Fibroblast of skin of right biceps (primary cell): Measurements from ENCODE around the gene CNDP1.

ENCODE experiments used
- DNase-seq: peaks from one replicate; pipeline ENCODE4 v3.0.0-alpha.2; 2013

The CNDP1 gene

GRCh38 chr18:74595431-74595830 lies 61.1 kb downstream of the CNDP1 start:
- DNase-seq = no peak

DNA sequence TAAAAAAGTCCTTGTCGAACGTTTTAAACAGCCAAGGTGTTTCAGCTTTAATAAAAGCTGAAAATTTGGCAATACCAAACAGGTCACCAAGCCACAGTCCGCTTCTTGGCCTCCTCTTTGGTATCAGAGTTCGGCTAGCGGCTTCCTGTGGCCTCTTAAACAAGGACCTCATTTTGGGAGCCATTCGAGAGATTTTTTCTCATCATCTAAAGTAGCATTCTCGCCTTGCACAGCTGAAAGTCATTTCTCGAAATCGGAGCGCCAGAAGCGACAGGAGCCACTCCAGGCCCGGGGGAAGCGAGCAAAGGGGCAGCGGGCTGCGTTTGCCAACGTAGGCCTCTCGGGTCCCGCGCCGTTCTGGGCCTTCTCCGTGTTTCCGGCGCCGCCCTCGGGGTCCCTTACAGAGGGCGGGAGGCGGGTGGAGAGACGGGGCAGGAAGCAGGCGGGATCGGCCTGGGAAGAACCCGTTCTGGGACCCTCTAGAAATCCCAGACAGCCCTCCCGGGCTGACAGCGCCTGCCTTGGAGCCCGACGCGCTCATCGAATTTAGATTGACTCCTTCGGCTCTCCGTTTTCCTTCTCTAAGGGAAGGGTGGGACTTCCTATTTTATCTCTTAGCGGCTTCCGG lies 62.8 kb downstream of the CNDP1 start:
- DNase-seq = peak; percentile 78

- peak; percentile 93 for DNase-seq
These were observed 63.5 kb downstream of the CNDP1 start, which contains the start of gene ZNF407 for GRCh38 chr18:74597662-74598349. ZNF407 (plus strand) TSS chr18:74597870; CDS start chr18:74631020, 33,150 bp downstream.

GRCh38 chr18:74598350-74599001 lies 64.2 kb downstream of the CNDP1 start:
- peak; percentile 54 for DNase-seq

DNA sequence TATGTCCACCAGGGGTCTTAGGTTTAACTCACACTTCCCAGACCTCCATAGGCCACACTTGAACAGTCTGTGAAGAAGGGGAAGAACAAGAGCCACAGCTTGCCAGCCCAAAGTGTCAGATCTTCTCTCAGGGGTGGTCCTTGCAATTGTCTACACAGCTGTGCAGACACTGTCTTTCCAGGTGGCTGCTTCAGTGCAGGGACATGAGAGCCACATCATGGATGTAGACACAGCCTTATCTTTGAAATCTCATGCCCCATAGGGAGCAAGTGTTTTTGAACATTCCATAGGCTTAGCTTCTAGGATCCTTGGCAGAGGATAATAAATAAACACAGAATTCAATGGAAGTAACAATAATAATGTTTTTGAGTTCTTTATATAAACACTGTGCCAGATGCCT lies 70.1 kb downstream of the CNDP1 start:
- DNase-seq = no peak

GRCh38 chr18:74604774-74605173 lies 70.5 kb downstream of the CNDP1 start:
- DNase-seq = peak; percentile 63

DNA sequence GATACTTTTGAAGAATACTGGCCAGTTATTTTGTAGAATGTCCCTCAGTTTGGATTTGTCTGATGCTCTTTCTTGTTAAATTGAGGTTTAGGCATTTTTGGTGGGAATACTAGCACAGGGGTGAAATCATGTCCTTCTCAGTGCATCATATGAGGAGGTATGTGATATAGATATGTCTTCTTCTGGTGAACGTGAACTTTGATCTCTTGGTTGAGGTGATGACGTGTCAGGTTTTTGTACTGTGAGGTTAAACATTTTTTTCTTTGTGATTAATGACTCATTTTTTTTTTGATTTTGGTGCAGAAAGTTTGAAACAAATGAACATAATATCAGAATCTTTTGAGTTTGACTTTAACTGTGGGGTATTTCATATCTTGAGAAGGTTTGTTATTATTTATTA lies 74.4 kb downstream of the CNDP1 start:
- DNase-seq = peak; percentile 47

GRCh38 chr18:74609535-74609934 lies 75.2 kb downstream of the CNDP1 start:
- peak; percentile 64 for DNase-seq

DNA sequence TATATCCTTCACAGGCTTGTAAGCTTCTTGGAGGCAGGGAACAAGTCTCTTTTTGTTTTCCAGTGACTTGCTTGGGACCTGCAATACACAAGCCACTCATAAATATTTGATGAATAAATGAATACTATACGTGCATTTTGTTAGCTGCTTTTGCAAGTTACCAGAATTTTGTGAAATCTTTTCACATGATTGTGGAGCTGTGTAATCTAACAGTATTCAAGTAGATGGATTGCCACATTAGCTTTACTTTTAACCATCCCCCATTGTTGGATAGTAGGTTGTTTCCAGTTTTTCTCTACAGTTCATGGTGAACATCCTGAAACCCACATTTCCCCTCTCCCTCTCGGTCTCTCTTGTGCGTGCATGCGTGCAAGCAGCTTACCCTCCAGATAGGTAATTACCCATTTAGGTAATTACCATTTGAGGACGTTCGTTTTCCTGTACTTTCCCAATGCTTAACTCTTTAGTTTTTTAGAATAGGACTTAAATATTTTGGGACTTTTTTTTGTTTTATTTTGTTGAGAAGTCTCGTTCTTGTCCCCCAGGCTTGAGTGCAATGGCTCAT lies 75.8 kb downstream of the CNDP1 start:
- DNase-seq = no peak

DNA sequence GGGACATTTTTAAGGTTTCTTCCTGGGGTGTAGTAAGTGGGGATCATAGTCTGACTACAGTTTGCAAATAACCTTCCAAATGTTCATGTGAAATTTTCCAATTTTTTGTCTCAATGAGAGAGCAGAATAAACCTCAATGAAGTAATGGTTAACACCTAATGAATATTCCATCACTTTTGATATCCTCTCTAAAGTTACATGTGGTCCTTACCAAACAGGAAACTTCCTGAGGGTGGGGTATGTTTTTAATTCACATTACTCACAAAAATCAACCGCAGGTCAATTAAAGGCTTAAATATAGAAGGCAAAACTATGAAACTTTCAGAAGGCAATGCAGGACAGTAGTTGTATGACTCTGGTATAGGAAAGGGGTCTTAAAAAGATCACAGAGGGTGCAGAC lies 76.6 kb downstream of the CNDP1 start:
- no peak for DNase-seq

GRCh38 chr18:74611765-74612164 lies 77.5 kb downstream of the CNDP1 start:
- DNase-seq = no peak

- DNase-seq = no peak
These were observed 79.1 kb downstream of the CNDP1 start for GRCh38 chr18:74613381-74613780.

GRCh38 chr18:74616494-74616893 lies 82.2 kb downstream of the CNDP1 start:
- no peak for DNase-seq

GRCh38 chr18:74617486-74617885 lies 83.2 kb downstream of the CNDP1 start:
- DNase-seq = no peak

- no peak for DNase-seq
These were observed 87.8 kb downstream of the CNDP1 start for GRCh38 chr18:74622072-74622471.

- peak; percentile 25 for DNase-seq
These were observed 88.9 kb downstream of the CNDP1 start for GRCh38 chr18:74623047-74623816.

- DNase-seq = no peak
These were observed 90.2 kb downstream of the CNDP1 start for GRCh38 chr18:74624466-74624865.

DNA sequence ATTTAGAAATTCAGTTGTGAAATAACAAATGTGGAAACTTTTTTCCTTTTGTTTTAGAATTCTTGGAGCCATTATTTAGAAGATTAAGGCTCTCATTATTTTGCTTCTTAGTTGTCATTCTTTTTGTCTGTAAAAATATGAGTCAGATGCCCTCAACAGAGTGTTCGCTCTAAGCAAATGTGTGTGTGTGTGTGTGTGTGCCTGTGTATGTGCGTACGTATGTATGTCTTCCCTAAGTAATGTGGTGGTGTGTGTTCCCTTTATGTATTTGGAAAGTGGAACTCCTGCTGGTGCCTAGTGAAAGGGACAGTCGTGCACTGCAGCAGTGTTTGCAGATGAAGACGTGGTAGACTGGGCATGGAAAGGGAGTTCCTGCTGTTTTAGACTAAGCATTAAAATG lies 90.9 kb downstream of the CNDP1 start:
- DNase-seq = peak; percentile 41

- no peak for DNase-seq
These were observed 92.0 kb downstream of the CNDP1 start for GRCh38 chr18:74626049-74626874.

DNA sequence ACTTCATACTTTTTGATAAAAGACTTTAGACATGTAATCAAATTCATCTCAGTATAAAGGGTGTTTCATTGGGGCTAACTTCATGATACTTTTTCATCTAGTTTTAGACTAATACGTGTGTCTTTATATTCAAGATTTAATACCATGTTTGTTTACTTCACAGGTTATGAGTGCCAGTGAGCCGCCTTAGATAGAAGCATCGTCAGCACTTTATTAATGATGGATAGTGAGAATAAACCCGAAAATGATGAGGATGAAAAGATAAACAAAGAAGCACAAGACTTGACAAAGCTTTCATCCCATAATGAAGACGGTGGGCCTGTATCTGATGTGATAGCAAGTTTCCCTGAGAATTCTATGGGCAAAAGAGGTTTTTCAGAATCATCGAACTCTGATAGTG lies 96.5 kb downstream of the CNDP1 start:
- DNase-seq = no peak

- DNase-seq = no peak
These were observed 96.9 kb downstream of the CNDP1 start for GRCh38 chr18:74631212-74631611.
